K562 (cell line): ENCODE results near the gene GVQW3. TPM values are rescaled to one million over a fixed set of nuclear protein-coding genes. Genes with fewer than 3 reads are reported as not detected.

Source experiments
- ARHGAP35 ChIP-seq: fragments of 450-650 bp; IDR thresholded peaks from 2 replicates; pipeline ENCODE4 v1.6.1; 2018; ENCODE audit not compliant: partially characterized antibody
- BRF2 ChIP-seq: IDR thresholded peaks from 3 replicates; pipeline ENCODE4 v1.6.1; 2011; ENCODE audit warnings: borderline replicate concordance, mild to moderate bottlenecking; ENCODE audit not compliant: insufficient read length, insufficient read depth
- ELF1 ChIP-seq: fragments of 200-800 bp; sonication (Bioruptor generic); IDR thresholded peaks from 2 replicates; pipeline ENCODE4 v1.6.1; 2016; ENCODE audit warnings: missing genetic modification characterization, missing compliant biosample characterization
- EZH2 ChIP-seq: IDR thresholded peaks from 2 replicates; pipeline ENCODE4 v1.6.1; 2012; ENCODE audit warnings: low read depth, mild to moderate bottlenecking, inconsistent platforms, low read length, borderline replicate concordance
- POLR2A ChIP-seq: fragments of 450-650 bp; conservative IDR thresholded peaks from 2 replicates; pipeline ENCODE4 v1.6.1; 2016
- PPARD ChIP-seq: fragments of 250-450 bp; sonication (Bioruptor Pico); IDR thresholded peaks from 2 replicates; pipeline ENCODE4 v1.8.0; 2022; ENCODE audit warnings: inconsistent platforms, mild to moderate bottlenecking, moderate library complexity
- SNRNP70 ChIP-seq: fragments of 200-400 bp; formaldehyde crosslinking; optimal IDR thresholded peaks from 2 replicates; pipeline ENCODE3; 2017; ENCODE audit warnings: low read depth, low read length
- TCF15 ChIP-seq: fragments of 250-450 bp; sonication (Bioruptor Pico); IDR thresholded peaks from 2 replicates; pipeline ENCODE4 v1.8.0; 2022; ENCODE audit warnings: moderate library complexity, mild to moderate bottlenecking, inconsistent platforms
- THAP12 ChIP-seq: fragments of 250-450 bp; sonication (Bioruptor Pico); IDR thresholded peaks from 2 replicates; pipeline ENCODE4 v1.9.0; 2021; ENCODE audit warnings: mild to moderate bottlenecking, inconsistent platforms
- ZNF175 ChIP-seq: fragments of 200-800 bp; sonication (Bioruptor generic); IDR thresholded peaks from 2 replicates; pipeline ENCODE4 v1.6.1; 2016; ENCODE audit warnings: low read depth, mild to moderate bottlenecking, missing genetic modification characterization, missing compliant biosample characterization
- ZNF318 ChIP-seq, 2 experiments: fragments of 450-650 bp; IDR thresholded peaks; 2 replicates each; pipeline ENCODE4 v1.6.1; 2016; ENCODE audit warnings: mild to moderate bottlenecking in 2 of 2, borderline replicate concordance in 1 of 2, low read depth in 1 of 2, moderate library complexity in 1 of 2
- ZNF347 ChIP-seq: fragments of 450-650 bp; formaldehyde crosslinking; IDR thresholded peaks from 2 replicates; pipeline ENCODE4 v1.4.0; 2020; ENCODE audit warnings: low read depth, mild to moderate bottlenecking, moderate library complexity
- ZNF699 ChIP-seq: fragments of 250-450 bp; sonication (Bioruptor Pico); IDR thresholded peaks from 2 replicates; pipeline ENCODE4 v1.8.0; 2021; ENCODE audit warnings: mild to moderate bottlenecking, moderate library complexity; ENCODE audit not compliant: insufficient replicate concordance
- ZNF785 ChIP-seq: fragments of 250-450 bp; sonication (Bioruptor Pico); IDR thresholded peaks from 2 replicates; pipeline ENCODE4 v1.4.0; 2020; ENCODE audit warnings: mild to moderate bottlenecking
- ZSCAN29 ChIP-seq: fragments of 450-650 bp; IDR thresholded peaks from 2 replicates; pipeline ENCODE4 v1.6.1; 2017
- polyA plus RNA-seq, 8 experiments: library from polyadenylated mRNA; depleted of rRNA in 4 of 8; stranded (reverse) in 5 of 8; unstranded in 3 of 8; fragments of >200 nt; fragmentation: Nextera tagmentation in 2 of 8; fragmentation: Illumina TruSeq in 1 of 8; extraction: Ambion mirVana in 2 of 8; extraction: Trizol in 1 of 8; gene quantifications; 2 replicates each; pipeline versions ENCODE4 v1.2.1 to v1.2.3, GENCODE V29; 2011 to 2014; ENCODE audit warnings: inconsistent platforms in 1 of 8, missing spikeins in 1 of 8
- total RNA-seq, 7 experiments: library from RNA; depleted of rRNA in 6 of 7; stranded (reverse); fragments of >200 nt in 6 of 7; fragmentation: Illumina TruSeq in 2 of 7; extraction: Trizol in 2 of 7; gene quantifications; 2 replicates each; pipeline versions ENCODE4 v1.2.1 to v1.2.3, GENCODE V29; 2011 to 2021; ENCODE audit warnings: low replicate concordance in 1 of 7

The GVQW3 gene
- total and polyA plus RNA-seq, 9 of the 15 experiments (the other 6 are each of a cell fraction or from before 2014, with no cell fraction given) = 0.66 to 5.7 (median 2.1) TPM

GRCh38 chr11:76365038-76365679, 16.0 kb upstream of the GVQW3 start (continued):
- TF ChIP-seq ZNF318 (IDR thresholded peaks at IDR 0.05; ENCODE audit: borderline replicate concordance in 1 of 2, low read depth in 1 of 2) (no peak), POLR2A (no peak), ZNF699 (CRISPR knock-in tag) (no peak), ARHGAP35 (no peak), EZH2 (no peak), PPARD (CRISPR knock-in tag) (no peak), ZSCAN29 (no peak), THAP12 (CRISPR knock-in tag) (no peak), BRF2 (no peak), SNRNP70 (no peak), ELF1 (no peak), ZNF347 (no peak), TCF15 (no peak), ZNF785 (CRISPR knock-in tag) (no peak), ZNF175 (CRISPR knock-in tag) (no peak)
